GOT3 (cell line): ENCODE results near the gene RBP5.

Experiments used
- DNase-seq: peaks from one replicate; lab custom pipeline; 2025; ENCODE audit warnings: mixed read lengths; lab: John Stamatoyannopoulos, UW

RBP5 gene

GRCh38 chr12:7101047-7101693, 27.5 kb downstream of the RBP5 start:
- DNase-seq: no peak

DNA sequence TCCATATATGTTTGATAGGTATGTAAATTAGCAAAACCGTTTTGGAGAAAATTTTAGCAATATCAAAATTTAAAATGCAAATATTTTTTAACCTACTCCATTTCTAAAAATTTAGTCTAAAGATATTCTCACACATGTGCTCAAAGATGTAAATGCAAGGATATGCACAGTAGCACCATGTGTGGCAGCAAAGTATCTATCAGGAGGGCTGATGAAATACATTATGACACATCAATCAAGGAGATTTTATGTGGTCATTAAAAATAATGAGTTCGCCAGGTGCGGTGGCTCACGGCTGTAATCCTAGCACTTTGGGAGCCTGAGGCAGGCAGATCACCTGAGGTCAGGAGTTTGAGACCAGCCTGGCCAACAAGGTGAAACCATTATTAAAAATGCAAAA, 28.4 kb downstream of the RBP5 start:
- DNase-seq: no peak

GRCh38 chr12:7099290-7099996, 29.2 kb downstream of the RBP5 start:
- DNase-seq: no peak

GRCh38 chr12:7096979-7097378, 31.7 kb downstream of the RBP5 start:
- no peak for DNase-seq

DNA sequence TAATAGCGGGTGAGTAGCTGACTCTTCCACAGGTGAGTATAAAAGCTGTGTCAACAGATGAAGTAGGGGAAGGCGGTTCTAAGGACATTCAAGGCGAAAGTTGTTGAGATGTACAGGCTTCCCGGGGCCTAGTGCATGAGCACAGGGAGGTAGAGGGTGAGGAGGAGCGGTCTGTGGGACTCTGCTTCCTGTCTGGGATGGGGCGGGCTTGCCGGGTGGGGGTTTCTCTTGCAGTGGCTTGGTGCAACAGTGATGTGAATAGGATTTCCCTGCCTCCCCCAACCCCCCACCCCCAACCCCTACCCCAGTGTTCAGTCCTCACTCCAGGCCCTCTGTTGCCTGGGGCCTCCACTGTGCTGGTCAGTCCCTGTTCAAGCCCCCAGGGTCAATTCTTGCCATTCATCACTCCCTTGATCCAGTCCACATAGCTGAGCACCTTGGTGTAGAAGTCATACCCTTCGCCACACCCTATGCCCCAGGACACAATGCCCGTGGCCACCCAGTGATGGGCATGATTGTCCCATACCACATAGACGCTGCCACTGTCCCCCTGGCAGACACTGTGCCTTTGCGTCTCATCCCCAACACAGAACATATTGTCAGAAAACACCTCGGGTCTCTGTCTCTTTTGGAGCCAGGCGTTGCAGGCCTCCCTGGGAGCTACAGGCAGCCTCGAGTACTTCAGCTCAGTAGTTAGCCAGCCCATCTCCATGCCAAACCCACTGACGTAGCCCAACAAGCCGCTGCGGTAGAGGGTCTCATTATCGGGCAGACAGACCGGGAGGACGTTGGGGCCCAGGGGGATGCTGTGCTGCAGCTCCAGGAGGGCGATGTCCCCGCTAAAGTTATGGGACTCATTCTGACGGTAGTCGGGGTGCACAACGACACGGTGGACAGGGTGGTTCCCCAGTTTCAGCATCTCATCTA, 32.4 kb downstream of the RBP5 start:
- DNase-seq: no peak

DNA sequence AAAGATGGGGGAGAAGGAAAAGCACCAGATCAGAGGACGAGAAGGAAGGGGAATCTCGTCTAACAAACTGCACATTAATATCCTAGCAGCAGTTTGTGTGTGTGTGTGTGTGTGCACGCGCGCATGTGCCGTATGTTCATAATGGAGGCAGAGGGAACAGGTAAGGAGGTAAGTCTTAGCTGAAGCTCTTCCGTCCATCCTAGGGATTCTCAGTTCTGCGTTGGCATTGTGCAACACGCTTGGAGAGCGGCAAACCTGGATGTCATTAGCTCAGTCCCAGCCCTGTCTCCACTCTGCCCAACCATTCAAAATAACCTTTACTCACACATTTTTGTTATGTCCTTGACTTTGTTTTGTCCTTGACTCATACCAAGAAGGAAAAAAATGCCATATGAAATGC, 34.8 kb downstream of the RBP5 start:
- DNase-seq: no peak

DNA sequence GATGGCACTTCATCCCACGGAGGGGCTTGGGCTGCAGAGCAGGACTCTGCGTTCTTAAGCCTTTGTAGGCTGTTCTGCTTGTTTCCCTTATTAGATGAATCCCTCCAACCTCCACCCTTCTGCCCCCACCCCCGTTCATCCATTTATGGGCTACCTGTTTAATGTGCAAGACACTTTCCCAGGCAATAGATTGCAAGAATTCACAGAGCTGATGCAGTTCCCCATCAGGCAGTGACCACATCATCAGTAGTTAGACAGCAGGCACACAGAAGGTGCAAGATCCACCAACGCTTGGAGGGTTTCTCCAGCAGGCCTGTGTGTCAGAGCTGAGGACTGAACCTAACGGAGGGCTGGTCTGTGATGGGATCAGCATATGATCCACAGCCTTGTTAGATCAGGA, 35.2 kb downstream of the RBP5 start:
- no peak for DNase-seq

- DNase-seq: no peak
Observed at GRCh38 chr12:7092986-7093460, 35.7 kb downstream of the RBP5 start.

- DNase-seq: peak; percentile 33
Observed at GRCh38 chr12:7092229-7092985, 36.3 kb downstream of the RBP5 start, which contains the start of gene C1R. Gene C1R (minus strand): TSS chr12:7092445. CDS start chr12:7092388, 57 bp downstream.

DNA sequence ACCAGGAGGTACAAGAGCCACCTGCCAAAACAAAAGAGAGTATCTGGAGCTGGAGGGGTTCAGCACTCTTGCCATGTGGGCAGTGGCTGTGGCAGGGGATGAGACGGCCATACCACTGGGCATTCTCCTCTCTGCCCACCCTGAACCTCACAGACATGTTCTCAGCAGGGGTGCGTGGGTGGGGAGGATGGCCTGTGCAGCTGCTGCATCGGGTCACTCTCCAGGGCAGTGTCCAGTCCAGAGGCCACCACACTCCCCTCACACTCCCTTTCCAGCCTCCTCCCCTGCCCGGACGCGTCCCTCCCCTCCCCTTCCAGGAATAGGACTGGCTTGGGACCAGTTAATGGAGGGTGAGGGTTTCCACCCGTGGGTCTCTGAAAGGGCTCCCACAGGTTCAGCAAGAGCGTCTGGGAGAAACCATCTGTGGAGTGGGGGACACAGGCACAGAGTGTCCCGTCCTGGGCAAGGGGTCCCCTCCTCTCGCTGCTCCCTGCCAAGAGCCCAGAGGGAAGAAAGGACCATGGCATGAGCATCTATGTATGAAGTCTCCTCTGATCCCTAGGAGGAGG, 36.9 kb downstream of the RBP5 start:
- no peak for DNase-seq

- DNase-seq: no peak
Observed at GRCh38 chr12:7091171-7091570, 37.5 kb downstream of the RBP5 start.

GRCh38 chr12:7090222-7090998, 38.3 kb downstream of the RBP5 start:
- no peak for DNase-seq

- no peak for DNase-seq
Observed at GRCh38 chr12:7089196-7089871, 39.4 kb downstream of the RBP5 start.

DNA sequence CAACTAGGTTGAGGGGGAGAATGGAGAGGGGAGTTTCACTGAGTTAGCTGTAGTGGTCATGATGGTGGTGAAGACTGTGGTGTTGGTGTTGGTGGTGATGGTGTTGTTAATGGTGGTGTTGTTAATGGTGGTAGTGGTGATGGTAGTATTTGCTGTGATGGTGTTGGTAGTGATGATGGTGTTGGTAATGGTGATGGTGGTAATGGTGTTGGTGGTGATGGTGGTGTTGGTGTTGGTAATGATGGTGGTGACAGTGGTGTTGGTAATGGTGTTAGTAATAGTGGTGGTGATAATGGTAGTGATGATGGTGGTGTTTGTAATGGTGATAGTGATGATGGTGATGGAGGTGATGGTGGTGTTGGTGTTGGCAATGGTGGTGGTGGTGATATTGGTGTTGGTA, 45.6 kb downstream of the RBP5 start:
- DNase-seq: no peak

GRCh38 chr12:7081037-7081436, 47.7 kb downstream of the RBP5 start:
- DNase-seq: no peak

DNA sequence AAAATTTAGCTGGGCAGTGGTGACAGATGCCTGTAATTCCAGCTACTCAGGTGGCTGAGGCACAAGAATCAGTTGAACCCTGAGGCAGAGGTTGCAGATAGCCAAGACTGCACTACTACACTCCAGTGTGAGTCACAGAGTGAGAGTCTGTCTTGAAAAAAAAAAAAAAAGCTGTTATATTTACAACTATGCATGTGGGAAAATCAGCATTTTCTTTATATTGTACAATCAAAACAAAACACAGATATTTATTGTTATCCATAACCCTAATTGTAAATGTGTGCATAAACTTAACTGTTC, 48.9 kb downstream of the RBP5 start:
- no peak for DNase-seq

GRCh38 chr12:7078163-7078562, 50.5 kb downstream of the RBP5 start:
- no peak for DNase-seq

DNA sequence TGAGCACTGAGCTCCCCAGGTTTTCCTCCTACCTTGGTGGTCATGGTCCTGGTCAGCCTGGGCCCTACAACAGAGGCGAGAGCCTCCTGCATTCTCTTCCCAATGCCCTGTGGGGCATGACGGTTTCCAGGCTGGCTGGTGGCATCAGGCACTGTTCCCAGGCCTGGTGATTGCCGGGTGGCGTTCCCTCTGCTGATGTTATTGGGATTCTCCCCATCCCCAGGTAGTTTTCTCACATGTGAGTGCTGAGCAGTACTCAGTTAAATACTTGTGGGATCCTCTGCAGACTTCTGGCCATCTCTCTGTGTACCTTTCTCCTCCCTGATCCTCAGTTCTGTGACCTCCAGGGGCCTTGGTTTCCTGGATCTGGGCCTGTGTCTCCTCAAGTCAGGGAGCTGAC, 52.2 kb downstream of the RBP5 start:
- DNase-seq: no peak

DNA sequence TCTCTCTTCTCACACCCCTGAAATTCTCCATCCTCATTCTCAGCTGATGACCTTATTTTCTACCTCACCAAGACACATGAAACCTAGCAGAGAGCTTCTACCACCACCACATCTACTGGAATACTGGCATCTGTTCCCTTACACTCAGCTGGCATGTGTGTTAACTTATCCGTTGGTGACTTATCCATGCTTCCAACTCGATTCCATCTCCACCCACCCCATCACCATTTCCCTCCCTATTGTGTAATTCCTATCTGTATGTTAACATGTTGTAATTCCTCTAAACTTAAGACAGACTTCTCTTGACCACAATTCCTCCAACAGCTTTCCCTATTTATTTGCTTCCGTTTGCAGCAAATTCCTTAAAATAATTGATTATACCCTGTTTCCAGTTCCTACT, 52.8 kb downstream of the RBP5 start:
- DNase-seq: no peak

DNA sequence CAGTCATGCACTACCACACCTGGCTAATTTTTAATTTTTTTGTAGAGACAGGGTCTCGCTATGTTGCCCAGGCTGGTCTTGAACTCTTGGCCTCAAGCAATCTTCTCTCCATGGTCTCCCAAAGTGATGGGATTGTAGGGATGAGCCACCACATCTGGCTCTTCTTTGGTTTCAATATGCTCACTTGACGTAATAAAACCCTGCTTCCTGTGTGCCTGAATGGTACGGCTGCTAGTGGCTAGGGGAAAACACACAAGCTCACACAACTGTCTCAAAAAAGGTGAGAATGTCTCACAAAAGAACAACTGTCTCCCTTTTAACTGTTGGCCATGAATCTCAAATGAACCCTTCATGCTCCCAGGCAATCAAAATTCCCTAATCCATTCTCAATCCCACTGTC, 53.2 kb downstream of the RBP5 start:
- no peak for DNase-seq
